Measurements from ENCODE around the gene OGFOD1.
"Not testable (repeated sequence)": the region's sequence is repeated elsewhere in the genome, so short reads cannot be mapped to it uniquely, and the experiment has no call there.

The OGFOD1 gene

DNA sequence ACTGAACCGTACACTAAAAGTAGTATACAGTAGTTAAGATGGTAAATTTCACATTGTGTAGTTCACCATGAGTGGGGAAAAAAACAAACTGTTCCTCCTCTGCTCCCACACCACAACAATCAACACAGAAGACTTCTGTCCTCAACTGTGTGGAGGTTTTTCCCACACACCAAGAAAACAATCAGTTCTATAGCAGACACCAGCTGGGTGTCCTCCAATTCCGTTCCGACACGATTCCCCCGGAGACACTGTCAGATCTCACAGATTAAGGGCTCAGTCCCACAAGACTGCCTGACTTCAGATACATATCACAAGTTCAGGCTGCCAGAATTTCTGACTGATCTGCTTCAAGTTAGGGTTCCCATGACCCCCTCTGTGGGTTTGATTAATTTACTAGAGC, 36.7 kb downstream of the OGFOD1 start:
- no peaks in the 10 kb centered on the region for H3K4me1 ChIP-seq (ENCODE audit: insufficient read depth, low read length)

DNA sequence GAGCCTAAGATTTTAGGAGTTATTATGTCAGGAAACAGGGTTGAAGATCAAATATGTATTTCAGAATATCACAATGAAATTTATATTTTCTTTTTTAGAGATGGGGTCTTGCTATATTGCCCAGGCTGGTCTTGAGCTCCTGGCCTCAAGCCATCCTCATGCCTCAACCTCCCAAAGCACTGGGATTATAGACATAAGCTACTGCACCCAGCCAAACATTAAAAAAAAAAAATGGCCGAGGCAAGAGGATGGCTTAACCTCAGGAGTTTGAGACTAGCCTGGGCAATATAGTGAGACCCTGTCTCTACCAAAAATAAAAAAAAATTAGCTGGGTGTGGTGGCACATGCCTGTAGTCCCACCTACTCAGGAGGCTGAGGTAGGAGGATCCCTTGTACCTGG, 37.5 kb downstream of the OGFOD1 start:
- peaks cover 20% of the 10 kb centered on the region for H3K36me3 ChIP-seq (ENCODE audit: insufficient read depth, low read length)
- not testable (repeated sequence) for H3K27ac ChIP-seq (ENCODE audit: low read depth, low read length); H3K9me3 ChIP-seq (ENCODE audit: low read length); H3K4me3 ChIP-seq (ENCODE audit: low read depth in 1 of 2, low read length in 2 of 2); H3K4me1 ChIP-seq (ENCODE audit: insufficient read depth, low read length); H3K9ac ChIP-seq (ENCODE audit: low read length); H3K27me3 ChIP-seq (ENCODE audit: control insufficient read depth in 1 of 2, insufficient read depth in 2 of 2, low read length in 2 of 2)

More for the DNA sequence above, 36.7 kb downstream of the OGFOD1 start:
- H3K9ac ChIP-seq (ENCODE audit: low read length) = no peak overlapping the region
- no peak overlapping the region for H3K27ac ChIP-seq (ENCODE audit: low read depth, low read length)
- H3K9me3 ChIP-seq (ENCODE audit: low read length) = no peaks in the 10 kb centered on the region
- no peaks in the 10 kb centered on the region for H3K27me3 ChIP-seq (ENCODE audit: control insufficient read depth in 1 of 2, insufficient read depth in 2 of 2, low read length in 2 of 2)
- H3K4me3 ChIP-seq (ENCODE audit: low read depth in 1 of 2, low read length in 2 of 2) = no peak overlapping the region
- peaks cover 26% of the 10 kb centered on the region for H3K36me3 ChIP-seq (ENCODE audit: insufficient read depth, low read length)

DNA sequence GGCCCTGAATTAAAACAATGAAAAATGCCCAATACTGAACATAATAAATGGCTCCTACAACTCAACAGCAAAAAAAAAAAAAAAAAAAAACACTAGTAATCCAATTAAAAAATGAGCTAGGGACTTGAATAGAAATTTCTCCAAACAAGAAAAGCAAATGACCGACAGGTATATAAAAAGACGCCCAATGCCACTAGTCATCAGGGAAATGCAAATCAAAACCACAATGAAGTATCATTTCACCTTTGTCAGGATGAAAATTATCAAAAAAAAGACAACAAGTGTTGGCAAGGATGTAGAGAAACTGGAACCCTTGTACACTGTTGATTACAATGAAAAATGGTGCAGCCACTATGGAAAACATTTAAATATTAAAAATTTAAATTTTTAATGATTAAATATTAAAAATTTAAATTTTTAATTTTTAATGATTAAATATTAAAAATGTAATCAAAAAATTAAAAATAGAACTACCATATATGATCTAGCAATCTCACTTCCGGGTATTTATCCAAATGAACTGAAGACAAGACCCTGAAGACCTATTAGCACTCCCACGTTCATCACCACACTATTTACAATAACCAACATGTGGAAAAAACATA, 40.4 kb downstream of the OGFOD1 start:
- Histone ChIP-seq H3K36me3 (ENCODE audit: insufficient read depth, low read length) (peaks cover 9% of the 10 kb centered on the region), H3K4me3 (ENCODE audit: low read depth in 1 of 2, low read length in 2 of 2) (no peak overlapping the region), H3K27ac (ENCODE audit: low read depth, low read length) (no peak overlapping the region), H3K9me3 (ENCODE audit: low read length) (no peaks in the 10 kb centered on the region), H3K27me3 (ENCODE audit: control insufficient read depth in 1 of 2, insufficient read depth in 2 of 2, low read length in 2 of 2) (no peaks in the 10 kb centered on the region), H3K4me1 (ENCODE audit: insufficient read depth, low read length) (no peaks in the 10 kb centered on the region), H3K9ac (ENCODE audit: low read length) (no peak overlapping the region)

DNA sequence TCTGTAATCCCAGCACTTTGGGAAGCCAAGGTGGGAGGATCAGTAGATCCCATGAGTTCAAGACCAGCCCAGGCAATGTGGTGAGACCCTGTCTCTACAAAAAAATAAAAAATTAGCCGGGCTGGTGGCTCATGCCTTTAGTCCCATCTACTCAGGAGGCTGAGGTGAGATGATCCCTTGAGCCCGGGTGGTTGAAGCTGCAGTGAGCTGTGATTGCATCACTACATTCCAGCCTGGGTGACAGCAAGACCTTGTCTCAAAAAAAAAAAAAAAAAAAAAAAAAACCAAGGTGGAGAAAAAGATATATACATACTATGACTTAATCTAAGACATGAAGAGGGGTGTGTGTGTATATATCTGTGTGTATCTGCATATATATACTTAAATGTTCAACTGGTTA, 41.8 kb downstream of the OGFOD1 start:
- Histone ChIP-seq H3K27me3 (ENCODE audit: control insufficient read depth in 1 of 2, insufficient read depth in 2 of 2, low read length in 2 of 2) (no peaks in the 10 kb centered on the region), H3K4me3 (ENCODE audit: low read depth in 1 of 2, low read length in 2 of 2) (no peak overlapping the region), H3K4me1 (ENCODE audit: insufficient read depth, low read length) (no peaks in the 10 kb centered on the region), H3K27ac (ENCODE audit: low read depth, low read length) (no peak overlapping the region), H3K9me3 (ENCODE audit: low read length) (no peaks in the 10 kb centered on the region), H3K36me3 (ENCODE audit: insufficient read depth, low read length) (peaks cover 23% of the 10 kb centered on the region), H3K9ac (ENCODE audit: low read length) (no peak overlapping the region)

DNA sequence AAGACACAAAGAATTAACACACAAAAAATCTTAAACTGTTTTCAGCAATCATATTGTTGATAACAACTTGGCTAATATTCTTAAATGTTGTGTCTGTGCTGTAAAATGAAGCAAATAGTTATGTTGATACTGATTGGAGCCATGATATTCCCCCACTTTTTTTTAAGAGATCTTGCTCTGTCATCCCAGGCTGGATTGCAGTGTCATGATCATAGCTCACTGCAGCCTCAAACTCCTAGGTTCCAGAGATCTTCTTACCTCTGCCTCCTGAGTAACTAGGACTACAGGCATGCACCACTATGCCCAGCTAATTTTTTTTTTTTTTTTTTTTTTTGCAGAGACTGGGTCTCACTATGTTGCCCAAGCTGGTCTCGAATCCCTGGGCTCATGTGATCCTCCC, 42.5 kb downstream of the OGFOD1 start:
- Histone ChIP-seq H3K9me3 (ENCODE audit: low read length) (no peaks in the 10 kb centered on the region), H3K9ac (ENCODE audit: low read length) (no peak overlapping the region), H3K4me1 (ENCODE audit: insufficient read depth, low read length) (no peaks in the 10 kb centered on the region), H3K36me3 (ENCODE audit: insufficient read depth, low read length) (peaks cover 28% of the 10 kb centered on the region), H3K4me3 (ENCODE audit: low read depth in 1 of 2, low read length in 2 of 2) (no peak overlapping the region), H3K27me3 (ENCODE audit: control insufficient read depth in 1 of 2, insufficient read depth in 2 of 2, low read length in 2 of 2) (no peaks in the 10 kb centered on the region), H3K27ac (ENCODE audit: low read depth, low read length) (no peak overlapping the region)

- H3K36me3 ChIP-seq (ENCODE audit: insufficient read depth, low read length) = peaks cover 73% of the 10 kb centered on the region
These were observed 53.8 kb downstream of the OGFOD1 start for GRCh38 chr16:56505181-56505580.

GRCh38 chr16:56506941-56507340, 55.6 kb downstream of the OGFOD1 start:
- Histone ChIP-seq H3K9ac (ENCODE audit: low read length) (no peak overlapping the region), H3K9me3 (ENCODE audit: low read length) (no peaks in the 10 kb centered on the region), H3K4me3 (ENCODE audit: low read depth in 1 of 2, low read length in 2 of 2) (no peak overlapping the region), H3K36me3 (ENCODE audit: insufficient read depth, low read length) (peaks cover 66% of the 10 kb centered on the region), H3K27ac (ENCODE audit: low read depth, low read length) (no peak overlapping the region), H3K27me3 (ENCODE audit: control insufficient read depth in 1 of 2, insufficient read depth in 2 of 2, low read length in 2 of 2) (no peaks in the 10 kb centered on the region), H3K4me1 (ENCODE audit: insufficient read depth, low read length) (no peaks in the 10 kb centered on the region)

More at GRCh38 chr16:56505181-56505580, 53.8 kb downstream of the OGFOD1 start:
- no peak overlapping the region for H3K27ac ChIP-seq (ENCODE audit: low read depth, low read length)
- no peak overlapping the region for H3K9ac ChIP-seq (ENCODE audit: low read length)
- no peaks in the 10 kb centered on the region for H3K4me1 ChIP-seq (ENCODE audit: insufficient read depth, low read length)
- no peaks in the 10 kb centered on the region for H3K27me3 ChIP-seq (ENCODE audit: control insufficient read depth in 1 of 2, insufficient read depth in 2 of 2, low read length in 2 of 2)
- no peak overlapping the region for H3K4me3 ChIP-seq (ENCODE audit: low read depth in 1 of 2, low read length in 2 of 2)
- no peaks in the 10 kb centered on the region for H3K9me3 ChIP-seq (ENCODE audit: low read length)

- peaks cover 55% of the 10 kb centered on the region for H3K36me3 ChIP-seq (ENCODE audit: insufficient read depth, low read length)
- H3K4me3 ChIP-seq (ENCODE audit: low read depth in 1 of 2, low read length in 2 of 2) = no peak overlapping the region
- H3K9me3 ChIP-seq (ENCODE audit: low read length) = no peaks in the 10 kb centered on the region
- no peaks in the 10 kb centered on the region for H3K27me3 ChIP-seq (ENCODE audit: control insufficient read depth in 1 of 2, insufficient read depth in 2 of 2, low read length in 2 of 2)
- peaks cover 4% of the 10 kb centered on the region for H3K4me1 ChIP-seq (ENCODE audit: insufficient read depth, low read length)
- H3K27ac ChIP-seq (ENCODE audit: low read depth, low read length) = no peak overlapping the region
- H3K9ac ChIP-seq (ENCODE audit: low read length) = no peak overlapping the region
These were observed 59.2 kb downstream of the OGFOD1 start for GRCh38 chr16:56510544-56510943.

DNA sequence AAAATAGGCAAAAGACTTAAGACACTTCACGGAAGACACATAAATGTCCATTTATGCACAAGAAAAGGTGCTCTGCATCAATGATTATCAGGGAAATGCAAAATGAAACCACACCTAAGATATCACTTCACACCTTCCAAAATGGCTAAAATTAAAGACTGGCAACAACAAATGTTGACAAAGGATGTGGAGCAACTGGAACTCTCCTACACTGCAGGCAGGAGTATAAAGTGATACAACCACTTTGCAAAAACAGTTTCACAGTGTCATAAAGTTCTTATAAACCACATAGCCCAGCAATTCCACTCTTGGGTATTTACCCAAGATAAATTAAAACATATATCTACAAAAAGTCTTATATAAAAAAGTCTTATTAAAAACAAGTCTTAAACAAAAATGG, 60.7 kb downstream of the OGFOD1 start:
- H3K36me3 ChIP-seq (ENCODE audit: insufficient read depth, low read length) = peaks cover 45% of the 10 kb centered on the region
- no peak overlapping the region for H3K9ac ChIP-seq (ENCODE audit: low read length)
- no peak overlapping the region for H3K27ac ChIP-seq (ENCODE audit: low read depth, low read length)
- H3K4me1 ChIP-seq (ENCODE audit: insufficient read depth, low read length) = peaks cover 13% of the 10 kb centered on the region
- H3K4me3 ChIP-seq (ENCODE audit: low read depth in 1 of 2, low read length in 2 of 2) = no peak overlapping the region
- H3K9me3 ChIP-seq (ENCODE audit: low read length) = no peaks in the 10 kb centered on the region
- H3K27me3 ChIP-seq (ENCODE audit: control insufficient read depth in 1 of 2, insufficient read depth in 2 of 2, low read length in 2 of 2) = no peaks in the 10 kb centered on the region

DNA sequence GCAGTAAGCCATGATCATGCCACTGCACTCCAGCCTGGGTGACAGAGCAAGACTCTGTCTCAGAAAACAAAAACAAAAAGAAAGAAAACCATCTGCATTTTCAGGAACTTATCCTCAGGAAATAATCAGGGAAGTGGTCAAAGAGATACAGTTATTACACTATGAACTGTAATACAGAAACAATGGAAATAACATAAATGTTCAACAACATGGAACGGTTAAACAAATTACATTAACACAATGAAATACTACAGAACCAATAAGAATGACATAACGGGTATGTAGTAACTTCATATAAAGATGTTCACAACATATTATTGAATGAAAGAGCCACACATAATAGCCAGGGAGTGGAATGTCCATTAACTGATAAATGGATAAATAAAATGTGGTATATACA, 61.7 kb downstream of the OGFOD1 start:
- H3K9me3 ChIP-seq (ENCODE audit: low read length) = no peaks in the 10 kb centered on the region
- no peak overlapping the region for H3K4me3 ChIP-seq (ENCODE audit: low read depth in 1 of 2, low read length in 2 of 2)
- peaks cover 20% of the 10 kb centered on the region for H3K4me1 ChIP-seq (ENCODE audit: insufficient read depth, low read length)
- H3K27ac ChIP-seq (ENCODE audit: low read depth, low read length) = no peak overlapping the region
- H3K36me3 ChIP-seq (ENCODE audit: insufficient read depth, low read length) = peaks cover 38% of the 10 kb centered on the region
- no peak overlapping the region for H3K9ac ChIP-seq (ENCODE audit: low read length)
- no peaks in the 10 kb centered on the region for H3K27me3 ChIP-seq (ENCODE audit: control insufficient read depth in 1 of 2, insufficient read depth in 2 of 2, low read length in 2 of 2)

GRCh38 chr16:56513972-56514371, 62.6 kb downstream of the OGFOD1 start:
- no peaks in the 10 kb centered on the region for H3K9me3 ChIP-seq (ENCODE audit: low read length)
- peaks cover 29% of the 10 kb centered on the region for H3K36me3 ChIP-seq (ENCODE audit: insufficient read depth, low read length)
- no peak overlapping the region for H3K27ac ChIP-seq (ENCODE audit: low read depth, low read length)
- no peaks in the 10 kb centered on the region for H3K27me3 ChIP-seq (ENCODE audit: control insufficient read depth in 1 of 2, insufficient read depth in 2 of 2, low read length in 2 of 2)
- no peak overlapping the region for H3K4me3 ChIP-seq (ENCODE audit: low read depth in 1 of 2, low read length in 2 of 2)
- no peak overlapping the region for H3K9ac ChIP-seq (ENCODE audit: low read length)
- peaks cover 29% of the 10 kb centered on the region for H3K4me1 ChIP-seq (ENCODE audit: insufficient read depth, low read length)

- peaks cover 34% of the 10 kb centered on the region for H3K4me1 ChIP-seq (ENCODE audit: insufficient read depth, low read length)
- peaks cover 20% of the 10 kb centered on the region for H3K36me3 ChIP-seq (ENCODE audit: insufficient read depth, low read length)
- no peak overlapping the region for H3K4me3 ChIP-seq (ENCODE audit: low read depth in 1 of 2, low read length in 2 of 2)
- no peak overlapping the region for H3K9ac ChIP-seq (ENCODE audit: low read length)
- no peak overlapping the region for H3K27ac ChIP-seq (ENCODE audit: low read depth, low read length)
- no peaks in the 10 kb centered on the region for H3K27me3 ChIP-seq (ENCODE audit: control insufficient read depth in 1 of 2, insufficient read depth in 2 of 2, low read length in 2 of 2)
- no peaks in the 10 kb centered on the region for H3K9me3 ChIP-seq (ENCODE audit: low read length)
These were observed 63.5 kb downstream of the OGFOD1 start for GRCh38 chr16:56514845-56515244.

Measured in muscle layer of colon (tissue), 2 donors.